A549 (cell line): ENCODE measurements around the gene OPA1. TPM values are rescaled to one million over a fixed set of nuclear protein-coding genes. Genes with fewer than 3 reads are reported as not detected.
A peak's percentile ranks its signal among the peaks of the same experiment; 100 is the strongest.

ENCODE experiments used
- ATAC-seq, 2 experiments: fragments of 200-7000 bp in 1 of 2; fragments of >200 bp in 1 of 2; cut with Nextera tagmentation in 1 of 2; cut with Tn5 transposase in 1 of 2; 3 replicates each; pipeline versions ENCODE4 v1.8.0 to v1.9.1; 2018 to 2020; ENCODE audit warnings: mild to moderate bottlenecking in 1 of 2, moderate library complexity in 1 of 2
- CTCF ChIA-PET: fragments of 300-600 bp; sonication (Branson Sonifier 250); formaldehyde crosslinking; extraction: SDS; loops from one replicate; lab custom pipeline; 2021; ENCODE audit warnings: antibody characterized with exemption, inconsistent platforms; lab: Yijun Ruan, JAX
- POLR2A ChIA-PET: fragments of 350-600 bp; formaldehyde crosslinking; extraction: SDS; loops from one replicate; lab custom pipeline; 2021; ENCODE audit warnings: antibody characterized with exemption, inconsistent platforms; lab: Yijun Ruan, JAX
- DNase-seq, 2 experiments: peaks; one replicate each; pipeline versions ENCODE4 v3.0.0 to v3.0.0-alpha.2; 2011 to 2016; ENCODE audit warnings: low read depth in 1 of 2, low spot score in 1 of 2
- FAIRE-seq: peaks from 2 replicates; lab custom pipeline; 2011; peaks lifted over from hg19 to GRCh38; lab: Jason Lieb, UNC
- H3K27ac ChIP-seq, 2 experiments: fragments of >200 bp; sonication (Bioruptor Twin); formaldehyde crosslinking; 3 replicates each; pipeline ENCODE4 v1.5.1; 2016 to 2017
- H3K4me1 ChIP-seq: fragments of >200 bp; sonication (Bioruptor Twin); formaldehyde crosslinking; 3 replicates; pipeline ENCODE4 v1.6.1; 2016
- H3K4me2 ChIP-seq: fragments of >200 bp; sonication (Bioruptor Twin); formaldehyde crosslinking; 3 replicates; pipeline ENCODE4 v1.6.1; 2016
- H3K4me3 ChIP-seq: fragments of >200 bp; sonication (Bioruptor Twin); formaldehyde crosslinking; 3 replicates; pipeline ENCODE4 v1.5.1; 2016
- H3K9me3 ChIP-seq: fragments of >200 bp; sonication (Bioruptor Twin); formaldehyde crosslinking; 3 replicates; pipeline ENCODE4 v1.6.1; 2016
- ATOH8 ChIP-seq: fragments of 250-450 bp; sonication (Bioruptor Pico); IDR thresholded peaks from 2 replicates; pipeline ENCODE4 v1.5.0; 2020; ENCODE audit warnings: low read depth, mild to moderate bottlenecking, moderate library complexity
- BHLHE40 ChIP-seq: IDR thresholded peaks from 2 replicates; pipeline ENCODE4 v1.6.1; 2012; ENCODE audit warnings: low read depth, low read length, inconsistent platforms
- CBX2 ChIP-seq: fragments of 200-600 bp; sonication (generic); IDR thresholded peaks from 2 replicates; pipeline ENCODE4 v1.6.1; 2016; ENCODE audit warnings: low read depth, mild to moderate bottlenecking, borderline replicate concordance
- E2F6 ChIP-seq: IDR thresholded peaks from 2 replicates; pipeline ENCODE4 v1.6.1; 2012; ENCODE audit warnings: low read depth, borderline replicate concordance
- EHMT2 ChIP-seq: fragments of 200-600 bp; sonication (generic); IDR thresholded peaks from 2 replicates; pipeline ENCODE4 v1.6.1; 2016; ENCODE audit warnings: antibody characterized with exemption, low read depth, mild to moderate bottlenecking, moderate library complexity
- ELK1 ChIP-seq: fragments of 150-350 bp; IDR thresholded peaks from 2 replicates; pipeline ENCODE4 v1.6.1; 2014; ENCODE audit warnings: low read depth, mild to moderate bottlenecking, low read length
- ESRRA ChIP-seq: fragments of 150-350 bp; IDR thresholded peaks from 2 replicates; pipeline ENCODE4 v1.6.1; 2014; ENCODE audit warnings: mild to moderate bottlenecking, low read length, borderline replicate concordance
- FOSL2 ChIP-seq, 2 experiments: fragments of 450-650 bp in 1 of 2; fragments of >200 bp in 1 of 2; sonication (Bioruptor Twin) in 1 of 2; formaldehyde crosslinking; IDR thresholded peaks; 2 replicates each; pipeline versions ENCODE4 v1.5.0 to v1.6.1; 2016 to 2020; ENCODE audit warnings: mild to moderate bottlenecking in 1 of 2, moderate library complexity in 1 of 2
- FOXS1 ChIP-seq: fragments of 250-450 bp; sonication (Bioruptor Pico); IDR thresholded peaks from 2 replicates; pipeline ENCODE4 v1.5.0; 2020; ENCODE audit warnings: mild to moderate bottlenecking, moderate library complexity
- HDAC2 ChIP-seq: fragments of 200-600 bp; sonication (generic); IDR thresholded peaks from 2 replicates; pipeline ENCODE4 v1.6.1; 2016
- JUN ChIP-seq, 2 experiments: fragments of >200 bp; sonication (Bioruptor Twin); formaldehyde crosslinking; IDR thresholded peaks; 2 replicates in 1 of 2; 3 replicates in 1 of 2; pipeline ENCODE4 v1.6.1; 2016 to 2017
- KDM5A ChIP-seq: fragments of 200-600 bp; sonication (generic); IDR thresholded peaks from 2 replicates; pipeline ENCODE4 v1.6.1; 2016; ENCODE audit warnings: antibody characterized with exemption, mild to moderate bottlenecking
- MAFK ChIP-seq: fragments of 450-650 bp; IDR thresholded peaks from 2 replicates; pipeline ENCODE4 v1.6.1; 2014; ENCODE audit not compliant: partially characterized antibody
- MAX ChIP-seq: IDR thresholded peaks from 2 replicates; pipeline ENCODE4 v1.6.1; 2012
- MYC ChIP-seq: IDR thresholded peaks from 2 replicates; pipeline ENCODE4 v1.6.1; 2012; ENCODE audit warnings: mild to moderate bottlenecking, inconsistent platforms, low read length, improper control_type of control experiment, borderline replicate concordance
- NFE2L2 ChIP-seq: fragments of 150-350 bp; conservative IDR thresholded peaks from 2 replicates; pipeline ENCODE4 v1.6.1; 2014; ENCODE audit warnings: low read length
- PHF8 ChIP-seq: fragments of 200-600 bp; sonication (generic); IDR thresholded peaks from 2 replicates; pipeline ENCODE4 v1.6.1; 2016; ENCODE audit warnings: low read depth, mild to moderate bottlenecking, antibody characterized with exemption, moderate library complexity, borderline replicate concordance
- RCOR1 ChIP-seq: fragments of 150-350 bp; IDR thresholded peaks from 2 replicates; pipeline ENCODE4 v1.6.1; 2014; ENCODE audit warnings: antibody characterized with exemption, low read length, low read depth
- TP53 ChIP-seq: fragments of 250-450 bp; sonication (Bioruptor Pico); IDR thresholded peaks from 2 replicates; pipeline ENCODE4 v1.5.0; 2021; ENCODE audit warnings: mild to moderate bottlenecking, moderate library complexity
- USF2 ChIP-seq: fragments of 450-650 bp; IDR thresholded peaks from 2 replicates; pipeline ENCODE4 v1.6.1; 2014; ENCODE audit warnings: antibody characterized with exemption
- ZFP36 ChIP-seq: fragments of 450-650 bp; IDR thresholded peaks from 2 replicates; pipeline ENCODE4 v1.6.1; 2014; ENCODE audit warnings: borderline replicate concordance; ENCODE audit not compliant: partially characterized antibody
- ZSCAN20 ChIP-seq: fragments of 250-450 bp; sonication (Bioruptor Pico); IDR thresholded peaks from 2 replicates; pipeline ENCODE4 v1.8.0; 2022; ENCODE audit warnings: mild to moderate bottlenecking, moderate library complexity
- WGBS: methylation state at CpG from one replicate; pipeline ENCODE4 v1.1.6; 2017; ENCODE audit errors: missing lambda C conversion rate; 5-methylcytosine and 5-hydroxymethylcytosine counted together
- polyA plus RNA-seq, 4 experiments: library from polyadenylated mRNA; depleted of rRNA in 3 of 4; stranded (reverse); fragments of >200 nt; fragmentation: RNase III in 1 of 4; extraction: RNeasy Plus Mini Kit Qiagen cat#74134 plus additional on column Dnase treatment in 1 of 4; gene quantifications; 2 replicates in 3 of 4; 3 replicates in 1 of 4; pipeline ENCODE4 v1.2.3, GENCODE V29; 2011 to 2017

OPA1 gene
- polyA plus RNA-seq, 2 of the 4 experiments (the other 2 are of a cell fraction), result 31.7 to 54.4 TPM

- DNase-seq, result no peak
- ChIA-PET POLR2A (no interaction called here), CTCF (no interaction called here)
- no peak for ATAC-seq
- WGBS, result 61% methylated on average over 4 of the region's 4 CpGs
- no peak for FAIRE-seq
- TF ChIP-seq ATOH8 (CRISPR knock-in tag) (no peak), MYC (no peak), PHF8 (no peak), ZFP36 (no peak), ESRRA (no peak), BHLHE40 (no peak), FOSL2 (IDR thresholded peaks at IDR 0.05) (no peak), FOSL2 (CRISPR knock-in tag; IDR thresholded peaks at IDR 0.05) (no peak)
- H3K4me2 ChIP-seq, result no peak overlapping the region; the same call in 2 of the 3 replicates
- H3K4me3 ChIP-seq, result no peak overlapping the region
- H3K4me1 ChIP-seq, result peaks cover 14% of the 10 kb centered on the region
- peak overlapping the region; percentile 40 to 69; a peak in 5 of 6 replicates for H3K27ac ChIP-seq
- no peaks in the 10 kb centered on the region for H3K9me3 ChIP-seq
These were observed 138.6 kb downstream of the OPA1 start for GRCh38 chr3:193731656-193732055.

- DNase-seq (peak; percentile 36 to 57), ATAC-seq (peak; percentile 84 to 90), FAIRE-seq (no peak)
- H3K4me2 ChIP-seq, result peak overlapping the region; percentile 35
- peak overlapping the region; percentile 40 to 69; a peak in 5 of 6 replicates for H3K27ac ChIP-seq
- peaks cover 14% of the 10 kb centered on the region for H3K4me1 ChIP-seq
- POLR2A ChIA-PET, result no interaction called here
- H3K4me3 ChIP-seq, result no peak overlapping the region
- no peaks in the 10 kb centered on the region for H3K9me3 ChIP-seq
- WGBS, result 45% methylated on average over 9 of the region's 9 CpGs
- no peak for TF ChIP-seq ELK1
- TF ChIP-seq FOSL2 (IDR thresholded peaks at IDR 0.05), result 0 out of 2 replicates have a peak, but pooled peaks have one; percentile 24
- peak; percentile 52 for TF ChIP-seq FOSL2 (CRISPR knock-in tag; IDR thresholded peaks at IDR 0.05)
- TF ChIP-seq EHMT2, result no peak
- no peak for TF ChIP-seq MAX
- no peak for TF ChIP-seq JUN (IDR thresholded peaks at IDR 0.05)
- TF ChIP-seq MAFK, result peak; percentile 50
- CTCF ChIA-PET, result no interaction called here
These were observed 139.4 kb downstream of the OPA1 start for GRCh38 chr3:193732391-193732790.

GRCh38 chr3:193732827-193733226 lies 139.8 kb downstream of the OPA1 start:
- FAIRE-seq (no peak), ATAC-seq (peak in 1 of 2 experiments; percentile 44; a peak in 3 of 6 replicates), DNase-seq (no peak)
- ChIA-PET POLR2A (no interaction called here), CTCF (no interaction called here)
- H3K27ac ChIP-seq, result peak overlapping the region in 1 of 2 experiments; percentile 69; a peak in 2 of 6 replicates
- H3K9me3 ChIP-seq, result no peaks in the 10 kb centered on the region
- H3K4me2 ChIP-seq, result peak overlapping the region; percentile 35
- H3K4me3 ChIP-seq, result no peak overlapping the region
- 45% methylated on average over 2 of the region's 2 CpGs for WGBS
- TF ChIP-seq BHLHE40, result no peak
- no peak for TF ChIP-seq USF2
- TF ChIP-seq MAX, result no peak
- TF ChIP-seq EHMT2, result no peak
- TF ChIP-seq HDAC2, result no peak
- no peak for TF ChIP-seq KDM5A
- TF ChIP-seq FOXS1 (CRISPR knock-in tag), result no peak
- TF ChIP-seq CBX2, result no peak
- no peak for TF ChIP-seq TP53
- TF ChIP-seq ZSCAN20 (CRISPR knock-in tag), result no peak
- TF ChIP-seq JUN (IDR thresholded peaks at IDR 0.05), result no peak
- TF ChIP-seq MYC, result no peak
- TF ChIP-seq NFE2L2, result no peak
- TF ChIP-seq RCOR1, result no peak
- no peak for TF ChIP-seq E2F6
- H3K4me1 ChIP-seq, result peaks cover 14% of the 10 kb centered on the region
